Measurements from ENCODE around the gene LRFN2.

Gene LRFN2

DNA sequence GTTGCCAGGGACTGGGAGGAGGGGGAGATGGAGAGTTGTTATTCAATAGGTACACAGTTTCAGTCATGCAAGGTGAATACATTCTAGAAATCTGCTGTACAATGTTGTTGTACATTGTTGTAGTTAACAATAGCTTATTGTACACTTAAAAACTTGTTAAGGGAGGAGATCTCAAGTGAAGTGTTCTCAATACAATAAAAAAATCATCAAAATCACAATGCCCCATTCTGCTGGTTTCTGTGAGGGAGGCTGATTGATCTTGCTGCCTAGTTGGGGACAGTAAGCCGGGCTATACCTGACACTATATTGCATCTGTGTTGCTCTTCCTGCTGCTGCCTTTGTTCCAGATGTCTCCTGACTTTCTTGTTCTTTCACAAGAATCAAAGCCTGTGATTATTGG lies 232.1 kb downstream of the LRFN2 start:
- TF ChIP-seq, protein P1, sequence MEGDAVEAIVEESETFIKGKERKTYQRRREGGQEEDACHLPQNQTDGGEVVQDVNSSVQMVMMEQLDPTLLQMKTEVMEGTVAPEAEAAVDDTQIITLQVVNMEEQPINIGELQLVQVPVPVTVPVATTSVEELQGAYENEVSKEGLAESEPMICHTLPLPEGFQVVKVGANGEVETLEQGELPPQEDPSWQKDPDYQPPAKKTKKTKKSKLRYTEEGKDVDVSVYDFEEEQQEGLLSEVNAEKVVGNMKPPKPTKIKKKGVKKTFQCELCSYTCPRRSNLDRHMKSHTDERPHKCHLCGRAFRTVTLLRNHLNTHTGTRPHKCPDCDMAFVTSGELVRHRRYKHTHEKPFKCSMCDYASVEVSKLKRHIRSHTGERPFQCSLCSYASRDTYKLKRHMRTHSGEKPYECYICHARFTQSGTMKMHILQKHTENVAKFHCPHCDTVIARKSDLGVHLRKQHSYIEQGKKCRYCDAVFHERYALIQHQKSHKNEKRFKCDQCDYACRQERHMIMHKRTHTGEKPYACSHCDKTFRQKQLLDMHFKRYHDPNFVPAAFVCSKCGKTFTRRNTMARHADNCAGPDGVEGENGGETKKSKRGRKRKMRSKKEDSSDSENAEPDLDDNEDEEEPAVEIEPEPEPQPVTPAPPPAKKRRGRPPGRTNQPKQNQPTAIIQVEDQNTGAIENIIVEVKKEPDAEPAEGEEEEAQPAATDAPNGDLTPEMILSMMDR (IDR thresholded peaks at IDR 0.05; ENCODE audit: borderline replicate concordance, insufficient read depth, low read depth, low read length) = no peak
- no peak overlapping the region for H3K4me3 ChIP-seq (ENCODE audit: low read depth, low read length)

DNA sequence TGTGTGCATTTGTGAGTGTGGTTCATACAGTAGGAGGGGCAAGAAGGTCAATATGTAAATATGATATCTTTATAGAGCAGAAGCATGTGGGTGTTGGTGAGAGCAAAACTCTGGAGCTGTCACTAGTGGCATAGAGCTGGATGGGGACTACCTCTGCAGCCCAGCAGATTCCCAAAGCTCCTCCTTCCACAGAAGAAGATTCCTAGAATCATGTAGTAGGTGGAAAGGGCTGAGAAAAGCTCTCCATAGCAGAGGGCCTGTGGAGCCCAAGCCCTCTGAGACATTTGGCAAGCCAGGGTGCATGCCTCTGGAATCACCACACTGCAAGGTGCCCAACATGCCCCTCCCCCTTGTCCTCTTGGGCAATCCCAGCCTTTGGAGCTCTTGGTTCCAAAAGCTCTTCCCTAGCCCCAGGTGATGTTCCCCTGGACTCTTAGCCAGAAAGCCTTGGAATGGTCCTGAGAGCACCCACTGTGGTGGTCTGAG lies 233.2 kb downstream of the LRFN2 start:
- no peak overlapping the region for H3K4me3 ChIP-seq (ENCODE audit: low read depth, low read length)
- TF ChIP-seq, protein P1 (IDR thresholded peaks at IDR 0.05; ENCODE audit: borderline replicate concordance, insufficient read depth, low read depth, low read length) = no peak

DNA sequence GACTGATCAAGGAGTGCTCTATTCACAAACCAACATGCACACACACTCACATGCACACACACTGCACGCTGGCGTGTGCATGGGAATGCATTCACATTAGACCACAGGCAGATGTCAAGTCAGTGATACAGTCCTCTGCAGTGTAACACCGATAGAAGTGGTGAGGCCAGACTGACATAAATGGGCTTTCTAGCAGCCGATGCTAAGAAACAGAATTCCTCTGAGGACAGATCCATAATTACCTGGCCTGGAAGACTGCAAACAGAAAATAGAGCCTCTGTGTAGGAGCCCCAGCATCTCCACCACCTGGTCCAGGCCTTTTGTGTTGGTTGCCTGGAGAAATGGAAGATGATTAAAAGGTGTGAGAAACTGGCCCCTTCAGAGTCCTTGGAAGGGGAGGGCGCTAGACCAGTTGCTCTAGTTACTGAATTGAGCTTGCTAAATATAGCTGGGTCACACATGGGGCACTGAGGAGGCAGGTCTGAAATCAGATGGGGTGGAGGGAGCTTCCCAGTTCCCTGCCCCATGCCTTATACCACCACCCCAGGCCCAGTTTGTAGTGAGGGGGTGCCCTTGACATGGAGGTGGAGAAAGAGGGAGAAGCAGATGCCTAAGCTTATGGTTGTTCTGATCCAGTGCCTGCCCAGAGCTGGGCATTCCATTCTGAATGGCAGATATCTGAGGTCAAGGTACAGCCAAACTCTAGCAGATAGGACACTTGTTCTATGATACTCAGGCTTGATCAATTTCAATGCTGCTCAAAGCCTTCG lies 233.8 kb downstream of the LRFN2 start:
- no peak overlapping the region for H3K4me3 ChIP-seq (ENCODE audit: low read depth, low read length)
- TF ChIP-seq, protein P1 (IDR thresholded peaks at IDR 0.05; ENCODE audit: borderline replicate concordance, insufficient read depth, low read depth, low read length) = no peak

DNA sequence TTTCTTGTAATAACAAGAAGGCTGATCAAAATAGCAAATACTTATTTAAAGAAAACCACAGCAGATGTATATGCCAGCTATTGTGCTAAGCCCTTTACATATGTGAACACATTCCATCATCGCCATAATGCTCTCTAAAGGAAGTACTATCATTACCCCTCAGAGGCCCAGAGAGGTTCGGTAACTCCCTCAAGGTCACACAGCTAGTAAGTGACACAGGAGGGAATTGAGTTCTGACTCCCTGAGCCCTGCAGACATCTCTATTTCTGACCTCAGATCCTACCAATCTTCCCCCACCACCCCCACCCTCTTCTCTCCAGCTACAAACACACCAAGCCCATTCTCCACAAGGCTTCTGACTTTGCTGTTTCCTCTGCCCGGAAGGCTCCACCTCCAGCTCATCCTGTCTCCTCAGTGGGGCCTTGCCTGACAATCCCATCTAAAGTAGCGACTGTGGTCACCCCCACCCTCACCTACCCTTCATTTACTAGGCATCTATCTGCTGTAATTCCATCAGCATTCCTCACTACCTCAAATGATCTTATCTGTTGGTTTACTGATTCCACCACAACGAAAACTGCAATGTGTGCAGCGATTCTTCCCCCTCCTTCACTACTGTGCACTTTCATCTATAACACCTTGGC lies 234.5 kb downstream of the LRFN2 start:
- TF ChIP-seq, protein P1 (IDR thresholded peaks at IDR 0.05; ENCODE audit: borderline replicate concordance, insufficient read depth, low read depth, low read length) = no peak
- H3K4me3 ChIP-seq (ENCODE audit: low read depth, low read length) = no peak overlapping the region

DNA sequence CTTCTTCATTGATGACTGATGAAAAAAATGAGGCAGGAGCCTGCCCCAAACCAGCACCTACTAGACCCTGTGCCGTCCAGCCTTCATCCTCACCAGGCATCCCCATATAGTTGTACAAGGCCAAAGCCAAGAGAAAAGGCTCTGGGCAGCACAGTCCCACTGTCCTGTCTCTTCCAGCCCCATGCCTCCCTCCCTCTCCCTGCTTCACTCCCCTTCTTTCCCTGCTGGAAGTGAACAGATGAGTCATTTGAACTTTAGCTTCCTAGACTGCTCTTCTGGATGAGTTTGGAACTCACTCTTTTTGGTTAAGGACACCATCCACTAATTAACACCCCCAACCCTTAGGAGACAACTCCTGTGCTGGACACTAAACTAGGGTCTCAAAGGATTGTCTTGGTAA lies 235.2 kb downstream of the LRFN2 start:
- TF ChIP-seq, protein P1 (IDR thresholded peaks at IDR 0.05; ENCODE audit: borderline replicate concordance, insufficient read depth, low read depth, low read length) = no peak
- no peak overlapping the region for H3K4me3 ChIP-seq (ENCODE audit: low read depth, low read length)

DNA sequence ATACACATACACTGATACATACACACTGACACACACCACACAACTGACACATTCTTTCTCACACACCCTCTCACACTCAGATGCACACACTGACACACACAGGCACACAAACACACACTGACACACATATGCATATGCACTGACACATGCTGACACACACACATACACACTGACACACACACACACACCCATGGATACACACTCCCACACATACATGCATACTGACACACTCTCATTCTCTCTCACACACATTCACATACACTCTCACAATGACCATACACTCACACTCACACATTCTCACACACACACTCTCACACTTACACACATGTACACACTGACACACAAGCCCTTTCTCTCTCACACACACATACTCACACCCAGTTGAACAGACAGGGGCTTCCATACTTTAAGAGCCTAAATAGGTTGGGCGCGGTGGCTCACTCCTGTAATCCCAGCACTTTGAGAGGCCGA lies 236.4 kb downstream of the LRFN2 start:
- TF ChIP-seq, protein P1 (IDR thresholded peaks at IDR 0.05; ENCODE audit: borderline replicate concordance, insufficient read depth, low read depth, low read length) = no peak
- no peak overlapping the region for H3K4me3 ChIP-seq (ENCODE audit: low read depth, low read length)
